Measurements from ENCODE around the gene RBM10. TPM values are rescaled to one million over a fixed set of nuclear protein-coding genes. Genes with fewer than 3 reads are reported as not detected.

The RBM10 gene
- total RNA-seq, 1 experiment from 2014 or later: 41.0 TPM

DNA sequence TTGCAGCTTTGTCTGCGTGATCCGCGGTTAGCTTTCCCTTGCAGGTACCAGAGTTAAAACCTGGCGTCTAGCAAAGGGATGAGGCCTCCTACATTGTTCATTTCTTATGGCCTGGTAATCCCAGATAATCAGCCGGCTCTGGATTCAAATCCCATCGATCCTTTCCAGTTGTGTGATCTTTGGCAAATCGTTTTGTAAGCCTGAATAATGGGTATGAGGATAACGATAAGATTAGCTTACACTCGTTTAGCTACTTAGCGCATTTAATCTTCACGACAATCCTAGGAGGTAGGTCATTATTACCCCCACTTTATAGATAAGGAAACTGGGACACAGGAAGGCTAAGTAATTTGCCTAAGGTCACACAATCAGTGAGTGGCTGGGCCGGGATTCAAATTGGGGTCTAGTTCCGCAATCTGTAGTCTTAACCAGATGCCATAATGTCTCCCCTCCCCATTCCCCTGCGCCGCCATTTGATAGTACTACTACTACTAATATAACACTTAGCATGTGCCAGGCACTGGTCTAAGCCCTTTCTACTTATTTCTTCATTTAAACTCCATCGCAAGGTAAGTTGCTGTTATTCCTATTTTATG is 46.9 kb downstream of the RBM10 start:
- no peak for DNase-seq
- Histone ChIP-seq H3K36me3 (ENCODE audit: control insufficient read depth, insufficient read depth, low read length) (no peaks in the 10 kb centered on the region), H3K27me3 (replicated peaks; ENCODE audit: control insufficient read depth, insufficient read depth, low read length) (no peaks in the 10 kb centered on the region), H3K4me1 (peaks cover 3% of the 10 kb centered on the region; the same call in 1 of the 2 replicates), H3K4me3 (ENCODE audit: low read depth, low read length) (peak overlapping the region; percentile 68), H3K9me3 (no peaks in the 10 kb centered on the region)
- no TSS peak for BruUV-seq (replicated peaks)
- Mint-ChIP-seq H3K27ac (ENCODE audit: unreplicated experiment) (peak overlapping the region; percentile 92), H3K4me3 (ENCODE audit: unreplicated experiment) (peak overlapping the region; percentile 88), H3K27me3 (ENCODE audit: insufficient read depth, unreplicated experiment) (no peaks in the 10 kb centered on the region), H3K36me3 (ENCODE audit: insufficient read depth, unreplicated experiment) (peaks cover 37% of the 10 kb centered on the region), H3K4me1 (ENCODE audit: low read depth, unreplicated experiment) (peaks cover 9% of the 10 kb centered on the region), H3K9me3 (ENCODE audit: unreplicated experiment) (no peaks in the 10 kb centered on the region)
- ChIA-PET POLR2A (no interaction called here), CTCF (interaction anchor here (0.9 to 1.6 kb wide), 2 partner anchors 26 to 331 kb away, joined by 3 to 7 read pairs; no protein-coding TSS in a partner anchor)
- TF ChIP-seq, protein P1, sequence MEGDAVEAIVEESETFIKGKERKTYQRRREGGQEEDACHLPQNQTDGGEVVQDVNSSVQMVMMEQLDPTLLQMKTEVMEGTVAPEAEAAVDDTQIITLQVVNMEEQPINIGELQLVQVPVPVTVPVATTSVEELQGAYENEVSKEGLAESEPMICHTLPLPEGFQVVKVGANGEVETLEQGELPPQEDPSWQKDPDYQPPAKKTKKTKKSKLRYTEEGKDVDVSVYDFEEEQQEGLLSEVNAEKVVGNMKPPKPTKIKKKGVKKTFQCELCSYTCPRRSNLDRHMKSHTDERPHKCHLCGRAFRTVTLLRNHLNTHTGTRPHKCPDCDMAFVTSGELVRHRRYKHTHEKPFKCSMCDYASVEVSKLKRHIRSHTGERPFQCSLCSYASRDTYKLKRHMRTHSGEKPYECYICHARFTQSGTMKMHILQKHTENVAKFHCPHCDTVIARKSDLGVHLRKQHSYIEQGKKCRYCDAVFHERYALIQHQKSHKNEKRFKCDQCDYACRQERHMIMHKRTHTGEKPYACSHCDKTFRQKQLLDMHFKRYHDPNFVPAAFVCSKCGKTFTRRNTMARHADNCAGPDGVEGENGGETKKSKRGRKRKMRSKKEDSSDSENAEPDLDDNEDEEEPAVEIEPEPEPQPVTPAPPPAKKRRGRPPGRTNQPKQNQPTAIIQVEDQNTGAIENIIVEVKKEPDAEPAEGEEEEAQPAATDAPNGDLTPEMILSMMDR (IDR thresholded peaks at IDR 0.05; ENCODE audit: insufficient read depth in 1 of 2, low read depth in 1 of 2, low read length in 1 of 2, severe bottlenecking in 1 of 2, unreplicated experiment in 1 of 2): no peak
- intact Hi-C loops (cut with micrococcal nuclease; ENCODE audit: unreplicated experiment): loop anchor here (5.0 to 10.0 kb wide), 2 partner anchors 290 to 453 kb away; partner anchors contain the start of gene ZNF41

DNA sequence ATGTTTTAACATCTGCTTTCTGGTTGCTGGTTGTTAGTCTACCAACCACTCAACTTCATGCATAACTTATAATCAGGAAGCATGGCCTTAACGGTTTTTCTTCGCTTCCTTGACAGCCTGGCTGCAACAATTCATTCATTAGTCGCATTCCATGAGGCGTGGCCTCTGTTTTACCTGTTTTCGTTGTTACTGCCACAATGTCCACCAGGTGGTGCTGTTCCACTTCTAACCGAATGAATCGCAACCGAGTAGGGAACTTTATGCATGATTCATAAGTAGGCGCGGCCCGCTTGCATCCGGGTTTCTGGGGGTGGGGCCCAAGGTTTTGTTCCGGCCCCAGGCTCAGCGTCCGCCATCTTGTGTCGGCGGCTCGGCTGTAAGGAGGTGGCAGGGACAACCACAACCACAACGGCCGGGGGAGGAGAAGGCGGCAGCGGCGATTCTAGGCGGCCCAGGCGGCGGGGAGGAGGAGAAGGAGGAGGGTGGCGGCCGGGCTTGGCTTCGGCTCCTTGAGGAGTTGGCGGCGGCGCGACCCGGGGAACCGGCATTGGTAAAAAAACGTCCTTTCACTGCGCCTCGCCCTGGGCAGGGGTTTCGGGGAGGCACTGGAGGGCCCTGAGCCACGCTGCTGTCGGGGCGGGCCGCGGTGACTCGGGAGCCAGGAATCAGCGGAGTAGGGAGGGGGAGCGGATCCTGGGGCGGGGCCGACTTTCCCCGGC is 48.6 kb downstream of the RBM10 start, which contains the start of gene UBA1:
TSS of gene UBA1 (plus strand) at position 355 of the 719 bp plus-strand sequence. CDS start 4,974 bp downstream, outside the sequence.
- no TSS peak for BruUV-seq (replicated peaks)
- Histone ChIP-seq H3K36me3 (ENCODE audit: control insufficient read depth, insufficient read depth, low read length) (no peaks in the 10 kb centered on the region), H3K27me3 (replicated peaks; ENCODE audit: control insufficient read depth, insufficient read depth, low read length) (no peaks in the 10 kb centered on the region), H3K4me3 (ENCODE audit: low read depth, low read length) (peak within 1 kb of the TSS; percentile 75), H3K9me3 (no peaks in the 10 kb centered on the region), H3K4me1 (peaks cover 3% of the 10 kb centered on the region; the same call in 1 of the 2 replicates)
- CTCF ChIA-PET: interaction anchor here (0.7 to 0.8 kb wide), 2 partner anchors 107 to 329 kb away, joined by 3 to 4 read pairs; no protein-coding TSS in a partner anchor
- TF ChIP-seq, protein P1 (IDR thresholded peaks at IDR 0.05; ENCODE audit: insufficient read depth in 1 of 2, low read depth in 1 of 2, low read length in 1 of 2, severe bottlenecking in 1 of 2, unreplicated experiment in 1 of 2): peak; percentile 46
- intact Hi-C loops (cut with micrococcal nuclease; ENCODE audit: unreplicated experiment): loop anchor here (1.0 to 10.0 kb wide), 5 partner anchors 119 to 451 kb away; partner anchors contain the start of gene ZNF41
- Mint-ChIP-seq H3K27me3 (ENCODE audit: insufficient read depth, unreplicated experiment) (no peaks in the 10 kb centered on the region), H3K27ac (ENCODE audit: unreplicated experiment) (peak within 1 kb of the TSS; percentile 94), H3K4me3 (ENCODE audit: unreplicated experiment) (peak within 1 kb of the TSS; percentile 82), H3K36me3 (ENCODE audit: insufficient read depth, unreplicated experiment) (peaks cover 46% of the 10 kb centered on the region), H3K9me3 (ENCODE audit: unreplicated experiment) (no peaks in the 10 kb centered on the region), H3K4me1 (ENCODE audit: low read depth, unreplicated experiment) (peaks cover 9% of the 10 kb centered on the region)
- POLR2A ChIA-PET: interaction anchor here (1.0 kb wide), 1 partner anchor 119 kb away, joined by 4 read pairs; no protein-coding TSS in a partner anchor
- DNase-seq: peak; percentile 91 to 92

DNA sequence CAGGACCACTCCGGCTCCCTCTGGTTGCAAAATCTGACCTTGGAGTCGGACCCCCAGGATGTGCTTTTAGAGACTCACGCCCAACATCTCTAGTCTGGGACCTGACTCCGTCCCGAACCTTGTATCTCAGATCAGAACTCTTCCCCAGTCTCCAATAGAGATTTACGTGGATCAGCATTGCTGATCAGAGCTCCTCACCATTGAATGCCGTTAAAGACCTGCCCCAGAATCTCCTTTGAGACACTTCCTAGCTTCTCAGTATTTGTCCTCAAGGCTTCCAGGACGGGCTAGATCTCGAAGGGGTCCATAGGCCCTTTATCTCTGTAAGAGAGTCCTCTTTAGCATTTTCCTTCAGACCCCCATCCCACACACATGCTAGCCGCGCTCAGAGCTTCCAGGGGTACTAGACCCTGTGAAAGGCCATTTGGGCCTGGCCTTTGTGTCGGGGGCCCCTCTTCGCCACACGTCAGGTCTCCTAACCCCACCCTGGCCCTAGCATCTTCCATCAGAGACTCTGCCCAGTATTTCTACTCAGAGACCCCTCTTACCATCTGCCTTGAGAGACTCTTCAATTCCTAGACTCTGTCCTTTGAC is 49.3 kb downstream of the RBM10 start:
- POLR2A ChIA-PET: interaction anchor here (1.0 kb wide), 1 partner anchor 118 kb away, joined by 4 read pairs; no protein-coding TSS in a partner anchor
- TF ChIP-seq, protein P1 (IDR thresholded peaks at IDR 0.05; ENCODE audit: insufficient read depth in 1 of 2, low read depth in 1 of 2, low read length in 1 of 2, severe bottlenecking in 1 of 2, unreplicated experiment in 1 of 2): no peak
- CTCF ChIA-PET: interaction anchor here (0.8 kb wide), 1 partner anchor 328 kb away, joined by 3 read pairs; no protein-coding TSS in a partner anchor
- Mint-ChIP-seq H3K27ac (ENCODE audit: unreplicated experiment) (peak overlapping the region; percentile 94), H3K9me3 (ENCODE audit: unreplicated experiment) (no peaks in the 10 kb centered on the region), H3K4me1 (ENCODE audit: low read depth, unreplicated experiment) (peaks cover 9% of the 10 kb centered on the region), H3K27me3 (ENCODE audit: insufficient read depth, unreplicated experiment) (no peaks in the 10 kb centered on the region), H3K36me3 (ENCODE audit: insufficient read depth, unreplicated experiment) (peaks cover 52% of the 10 kb centered on the region), H3K4me3 (ENCODE audit: unreplicated experiment) (peak overlapping the region; percentile 82)
- no peak for DNase-seq
- Histone ChIP-seq H3K36me3 (ENCODE audit: control insufficient read depth, insufficient read depth, low read length) (peaks cover 2% of the 10 kb centered on the region; the same call in 1 of the 2 replicates), H3K27me3 (replicated peaks; ENCODE audit: control insufficient read depth, insufficient read depth, low read length) (no peaks in the 10 kb centered on the region), H3K4me3 (ENCODE audit: low read depth, low read length) (peak overlapping the region; percentile 75), H3K9me3 (no peaks in the 10 kb centered on the region), H3K4me1 (peaks cover 3% of the 10 kb centered on the region; the same call in 1 of the 2 replicates)
- intact Hi-C loops (cut with micrococcal nuclease; ENCODE audit: unreplicated experiment): loop anchor here (5.0 to 10.0 kb wide), 2 partner anchors 288 to 451 kb away; partner anchors contain the start of gene ZNF41
- TSS peak; percentile 52 for BruUV-seq (replicated peaks)
